ENCODE measurements around the gene GMPR. TPM values are rescaled to one million over a fixed set of nuclear protein-coding genes. Genes with fewer than 3 reads are reported as not detected.

Gene GMPR
- total and polyA plus RNA-seq, 10 of the 15 experiments (the other 5 are each of a cell fraction or from before 2014, with no cell fraction given) = 0.15 to 1.8 (median 0.49) TPM; not detected in 1

DNA sequence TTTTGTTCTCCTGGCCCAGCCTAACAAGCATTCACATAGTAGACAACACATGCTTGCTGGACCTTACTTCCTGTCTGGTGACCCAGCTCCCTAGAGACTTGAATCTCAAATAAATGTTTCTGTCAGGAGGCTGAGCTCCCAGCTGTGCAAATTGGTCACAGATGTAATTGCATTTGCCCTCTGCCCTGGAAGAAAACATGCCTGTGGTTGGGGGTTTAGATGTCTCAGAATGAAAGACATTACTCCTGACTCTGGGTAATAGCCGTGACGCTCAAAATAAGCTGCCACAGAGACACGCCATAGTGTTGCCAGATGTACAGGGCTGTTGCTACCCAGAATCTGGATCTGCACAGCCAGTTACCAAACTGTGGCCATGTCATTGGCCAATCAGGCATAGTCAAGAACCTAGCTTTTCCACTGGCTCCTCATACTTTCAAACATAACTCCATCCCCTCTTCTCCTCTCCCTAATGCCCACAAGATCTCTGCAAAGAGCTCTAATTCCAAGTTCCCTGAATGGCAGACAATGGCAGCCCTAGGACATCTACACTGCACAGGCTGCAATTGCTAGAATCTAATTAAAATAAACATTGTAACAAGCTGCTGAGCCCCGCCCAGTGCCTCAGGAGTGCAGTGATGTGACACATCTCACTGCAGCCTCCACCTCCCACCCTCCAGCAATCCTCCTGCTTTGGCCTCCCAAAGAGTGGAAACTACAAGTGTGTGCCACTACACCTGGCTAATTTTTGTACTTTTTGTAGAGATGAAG lies 32.8 kb upstream of the GMPR start (continued):
- no peak for TF ChIP-seq NR2C2 (IDR thresholded peaks at IDR 0.05; ENCODE audit: borderline replicate concordance, control insufficient read depth, insufficient read length, low read depth)
- no peak for TF ChIP-seq ZNF622 (IDR thresholded peaks at IDR 0.05)
- peak; percentile 69; the same call in 1 of the 2 replicates for TF ChIP-seq CHD2 (IDR thresholded peaks at IDR 0.05; ENCODE audit: borderline replicate concordance, low read depth, low read length)
- 0 out of 2 replicates have a peak, but pooled peaks have one; percentile 76 for TF ChIP-seq FOXM1 (IDR thresholded peaks at IDR 0.05; ENCODE audit: low read depth, low read length)
- peak; percentile 87 for TF ChIP-seq GABPA (IDR thresholded peaks at IDR 0.05; ENCODE audit: low read depth)
- TF ChIP-seq ATF7 (IDR thresholded peaks at IDR 0.05; ENCODE audit: low read depth) = peak; percentile 90
- no peak for TF ChIP-seq SREBF2 (IDR thresholded peaks at IDR 0.05; ENCODE audit: low read length)
- peak; percentile 96 for TF ChIP-seq NR2F1 (conservative IDR thresholded peaks at IDR 0.05)
- peak in 1 of 2 experiments; percentile 68; a peak in 2 of 4 replicates for TF ChIP-seq ETV6 (conservative IDR thresholded peaks at IDR 0.05 in 1 of 2, IDR thresholded peaks at IDR 0.05 in 1 of 2; ENCODE audit: borderline replicate concordance in 1 of 2, low read depth in 1 of 2)
- TF ChIP-seq DPF2 (IDR thresholded peaks at IDR 0.05) = peak; percentile 83; the same call in 1 of the 2 replicates
- no peak for TF ChIP-seq RELA (IDR thresholded peaks at IDR 0.05; ENCODE audit: borderline replicate concordance, partially characterized antibody)
- peak; percentile 93 for TF ChIP-seq TCF12 (IDR thresholded peaks at IDR 0.05; ENCODE audit: low read depth, low read length)
- no peak for TF ChIP-seq POLR2AphosphoS2 (IDR thresholded peaks at IDR 0.05; ENCODE audit: low read depth, low read length)
- TF ChIP-seq RUNX3 (IDR thresholded peaks at IDR 0.05; ENCODE audit: low read length) = peak; percentile 93
- TF ChIP-seq EGR1 (IDR thresholded peaks at IDR 0.05; ENCODE audit: borderline replicate concordance in 1 of 2, low read depth in 2 of 2, low read length in 2 of 2) = no peak
- peak; percentile 85 for TF ChIP-seq CBFB (IDR thresholded peaks at IDR 0.05; ENCODE audit: low read depth)
- TF ChIP-seq, protein P1, sequence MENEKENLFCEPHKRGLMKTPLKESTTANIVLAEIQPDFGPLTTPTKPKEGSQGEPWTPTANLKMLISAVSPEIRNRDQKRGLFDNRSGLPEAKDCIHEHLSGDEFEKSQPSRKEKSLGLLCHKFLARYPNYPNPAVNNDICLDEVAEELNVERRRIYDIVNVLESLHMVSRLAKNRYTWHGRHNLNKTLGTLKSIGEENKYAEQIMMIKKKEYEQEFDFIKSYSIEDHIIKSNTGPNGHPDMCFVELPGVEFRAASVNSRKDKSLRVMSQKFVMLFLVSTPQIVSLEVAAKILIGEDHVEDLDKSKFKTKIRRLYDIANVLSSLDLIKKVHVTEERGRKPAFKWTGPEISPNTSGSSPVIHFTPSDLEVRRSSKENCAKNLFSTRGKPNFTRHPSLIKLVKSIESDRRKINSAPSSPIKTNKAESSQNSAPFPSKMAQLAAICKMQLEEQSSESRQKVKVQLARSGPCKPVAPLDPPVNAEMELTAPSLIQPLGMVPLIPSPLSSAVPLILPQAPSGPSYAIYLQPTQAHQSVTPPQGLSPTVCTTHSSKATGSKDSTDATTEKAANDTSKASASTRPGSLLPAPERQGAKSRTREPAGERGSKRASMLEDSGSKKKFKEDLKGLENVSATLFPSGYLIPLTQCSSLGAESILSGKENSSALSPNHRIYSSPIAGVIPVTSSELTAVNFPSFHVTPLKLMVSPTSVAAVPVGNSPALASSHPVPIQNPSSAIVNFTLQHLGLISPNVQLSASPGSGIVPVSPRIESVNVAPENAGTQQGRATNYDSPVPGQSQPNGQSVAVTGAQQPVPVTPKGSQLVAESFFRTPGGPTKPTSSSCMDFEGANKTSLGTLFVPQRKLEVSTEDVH (IDR thresholded peaks at IDR 0.05; ENCODE audit: low read depth, partially characterized antibody) = peak; percentile 24
- peak; percentile 40; the same call in 1 of the 2 replicates for TF ChIP-seq IRF4 (IDR thresholded peaks at IDR 0.05; ENCODE audit: low read depth, low read length)
- peak; percentile 79 for TF ChIP-seq BCL11A (IDR thresholded peaks at IDR 0.05; ENCODE audit: low read depth, low read length)
- TF ChIP-seq, protein P2, sequence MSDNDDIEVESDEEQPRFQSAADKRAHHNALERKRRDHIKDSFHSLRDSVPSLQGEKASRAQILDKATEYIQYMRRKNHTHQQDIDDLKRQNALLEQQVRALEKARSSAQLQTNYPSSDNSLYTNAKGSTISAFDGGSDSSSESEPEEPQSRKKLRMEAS (IDR thresholded peaks at IDR 0.05; ENCODE audit: low read depth, low read length) = no peak; the same call in none of the 2 replicates
- TF ChIP-seq TCF7 (IDR thresholded peaks at IDR 0.05; ENCODE audit: borderline replicate concordance) = no peak
- TF ChIP-seq, protein P3, sequence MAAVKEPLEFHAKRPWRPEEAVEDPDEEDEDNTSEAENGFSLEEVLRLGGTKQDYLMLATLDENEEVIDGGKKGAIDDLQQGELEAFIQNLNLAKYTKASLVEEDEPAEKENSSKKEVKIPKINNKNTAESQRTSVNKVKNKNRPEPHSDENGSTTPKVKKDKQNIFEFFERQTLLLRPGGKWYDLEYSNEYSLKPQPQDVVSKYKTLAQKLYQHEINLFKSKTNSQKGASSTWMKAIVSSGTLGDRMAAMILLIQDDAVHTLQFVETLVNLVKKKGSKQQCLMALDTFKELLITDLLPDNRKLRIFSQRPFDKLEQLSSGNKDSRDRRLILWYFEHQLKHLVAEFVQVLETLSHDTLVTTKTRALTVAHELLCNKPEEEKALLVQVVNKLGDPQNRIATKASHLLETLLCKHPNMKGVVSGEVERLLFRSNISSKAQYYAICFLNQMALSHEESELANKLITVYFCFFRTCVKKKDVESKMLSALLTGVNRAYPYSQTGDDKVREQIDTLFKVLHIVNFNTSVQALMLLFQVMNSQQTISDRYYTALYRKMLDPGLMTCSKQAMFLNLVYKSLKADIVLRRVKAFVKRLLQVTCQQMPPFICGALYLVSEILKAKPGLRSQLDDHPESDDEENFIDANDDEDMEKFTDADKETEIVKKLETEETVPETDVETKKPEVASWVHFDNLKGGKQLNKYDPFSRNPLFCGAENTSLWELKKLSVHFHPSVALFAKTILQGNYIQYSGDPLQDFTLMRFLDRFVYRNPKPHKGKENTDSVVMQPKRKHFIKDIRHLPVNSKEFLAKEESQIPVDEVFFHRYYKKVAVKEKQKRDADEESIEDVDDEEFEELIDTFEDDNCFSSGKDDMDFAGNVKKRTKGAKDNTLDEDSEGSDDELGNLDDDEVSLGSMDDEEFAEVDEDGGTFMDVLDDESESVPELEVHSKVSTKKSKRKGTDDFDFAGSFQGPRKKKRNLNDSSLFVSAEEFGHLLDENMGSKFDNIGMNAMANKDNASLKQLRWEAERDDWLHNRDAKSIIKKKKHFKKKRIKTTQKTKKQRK (IDR thresholded peaks at IDR 0.05; ENCODE audit: low read depth, low read length) = no peak
- no peak for TF ChIP-seq ZNF207 (IDR thresholded peaks at IDR 0.05; ENCODE audit: borderline replicate concordance)
- 0 out of 2 replicates have a peak, but pooled peaks have one; percentile 66 for TF ChIP-seq SMARCA5 (IDR thresholded peaks at IDR 0.05)
